GM19238 (cell line): ENCODE data around the gene PGPEP1.
A peak's percentile ranks its signal among the peaks of the same experiment; 100 is the strongest.
"Not testable (repeated sequence)": the region's sequence is repeated elsewhere in the genome, so short reads cannot be mapped to it uniquely, and the experiment has no call there.

Experiments used
- DNase-seq: peaks from one replicate; pipeline ENCODE4 v3.0.0; 2011; ENCODE audit warnings: low spot score; ENCODE audit not compliant: insufficient read length

Gene PGPEP1

DNA sequence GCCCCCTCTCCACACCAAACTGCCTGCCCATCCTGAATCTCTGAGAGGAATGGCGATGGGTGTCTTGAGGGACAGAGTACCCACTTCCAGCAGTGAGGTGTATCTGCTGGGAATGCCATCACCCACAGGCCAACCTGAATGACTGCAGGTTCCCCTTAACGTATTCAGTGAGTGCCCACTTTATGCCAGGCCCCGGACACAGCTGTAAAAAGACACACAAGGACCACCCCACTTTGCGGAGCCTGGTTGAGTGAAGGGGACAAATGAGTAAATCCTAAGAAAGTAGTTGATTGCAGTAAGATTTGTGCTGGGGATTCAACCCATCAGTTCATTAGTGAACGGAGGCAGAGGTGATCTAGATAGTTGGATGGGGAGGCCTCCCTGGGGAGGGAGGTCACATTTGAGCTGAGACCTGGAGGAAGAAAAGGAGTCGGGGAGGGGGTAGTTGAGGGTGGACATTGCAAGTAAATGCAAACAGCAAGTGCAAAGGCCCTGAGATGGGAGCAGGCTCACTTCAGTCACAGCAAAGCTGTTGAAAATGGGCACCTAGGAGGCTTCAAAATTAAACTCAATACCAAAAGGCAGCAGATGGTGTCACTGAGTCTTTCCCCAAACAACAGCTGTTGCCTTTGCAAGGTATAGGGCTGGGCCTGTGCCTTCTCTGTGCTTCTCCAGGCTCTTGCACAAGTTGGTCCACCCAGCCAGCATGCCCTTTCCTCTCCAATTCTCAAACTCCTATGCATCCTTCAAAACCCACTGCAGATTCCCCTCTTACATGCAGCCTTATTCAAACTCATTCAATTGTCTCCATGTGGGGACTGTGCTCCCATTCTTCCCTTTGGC is 49.9 kb downstream of the PGPEP1 start:
- DNase-seq = no peak

DNA sequence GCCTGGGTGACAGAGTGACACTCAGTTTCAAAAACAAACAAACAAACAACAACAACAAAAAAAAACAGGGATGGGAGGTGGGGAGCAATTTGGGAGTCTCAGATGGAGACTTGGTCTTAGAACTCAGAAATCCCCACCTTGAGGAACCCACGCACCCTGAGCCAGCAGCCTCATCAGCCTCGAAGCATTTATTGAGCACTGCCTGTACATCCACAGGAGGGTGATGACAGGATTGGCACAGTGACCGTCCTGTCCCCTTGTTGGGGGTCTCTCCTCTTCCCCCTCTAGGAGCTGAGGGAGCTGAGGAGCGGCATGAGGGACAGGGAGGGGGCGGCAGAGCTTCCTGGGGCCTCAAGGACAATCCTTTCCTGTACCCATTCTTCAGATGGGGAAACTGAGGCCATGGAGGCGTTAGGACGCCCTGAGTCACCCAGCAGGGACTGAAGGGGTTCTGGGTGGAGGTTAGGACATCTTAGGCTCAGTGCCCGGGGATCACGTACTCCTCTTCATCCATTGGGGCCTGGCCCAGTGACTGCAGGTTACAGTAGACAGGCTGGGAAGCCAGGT is 51.2 kb downstream of the PGPEP1 start:
- no peak for DNase-seq

DNA sequence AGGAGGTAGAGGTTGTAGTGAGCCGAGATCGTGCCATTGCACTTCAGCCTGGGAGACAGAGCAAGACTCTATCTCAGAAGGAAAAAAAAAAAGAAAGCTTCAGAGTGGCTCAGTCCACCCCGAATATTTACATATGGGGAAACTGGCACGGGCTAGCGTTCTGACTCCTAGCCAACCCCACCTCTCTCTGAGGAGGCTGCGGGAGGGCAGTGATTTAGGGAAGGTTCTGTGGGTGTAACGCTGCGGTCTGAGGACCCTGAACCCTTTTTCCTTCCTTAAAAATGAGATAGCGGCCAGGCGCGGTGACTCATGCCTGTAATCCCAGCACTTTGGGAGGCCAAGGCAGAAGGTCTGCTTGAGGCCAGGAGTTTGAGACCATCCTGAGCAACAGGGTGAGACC is 52.0 kb downstream of the PGPEP1 start:
- DNase-seq = no peak

DNA sequence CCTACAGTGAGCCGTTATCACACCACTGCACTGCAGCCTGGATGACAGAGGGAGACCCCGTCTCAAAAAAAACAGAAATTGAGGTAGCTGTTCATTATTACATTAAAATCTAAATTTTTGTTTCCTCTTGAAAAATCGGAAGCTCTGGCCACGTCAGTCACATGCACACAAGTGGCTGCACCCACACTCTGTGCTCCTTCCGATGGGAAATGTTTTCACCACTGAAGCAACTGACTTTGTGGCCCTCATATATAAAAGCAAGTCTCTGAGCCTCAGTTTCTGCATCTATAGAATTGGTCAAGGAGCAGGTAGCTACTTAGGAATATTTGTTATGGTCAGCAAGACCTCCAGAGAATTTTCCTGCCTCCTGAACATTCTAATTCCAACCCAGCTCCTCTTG is 52.5 kb downstream of the PGPEP1 start:
- no peak for DNase-seq

DNA sequence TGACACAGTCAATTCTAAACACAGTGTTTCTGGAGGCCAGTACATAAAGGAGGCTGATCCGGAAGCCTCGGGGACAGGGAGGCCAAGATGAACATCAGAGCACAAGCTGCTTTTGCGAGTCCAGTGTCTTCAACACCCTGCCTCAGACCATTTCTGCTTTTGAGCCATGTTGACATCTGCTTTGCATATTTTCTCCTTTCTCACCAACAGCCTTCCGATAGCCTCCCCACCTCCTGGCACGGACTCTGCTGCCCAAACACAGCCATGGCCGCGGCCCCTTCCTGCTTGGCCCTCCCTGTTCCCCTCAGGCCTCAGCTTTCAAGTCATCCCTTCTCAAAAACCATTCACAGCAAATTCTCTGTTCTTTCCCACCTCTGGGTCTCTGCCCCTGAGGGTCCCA is 53.4 kb downstream of the PGPEP1 start:
- DNase-seq = no peak

- no peak for DNase-seq
These were observed 56.3 kb downstream of the PGPEP1 start for GRCh38 chr19:18396471-18397241.

GRCh38 chr19:18397242-18398202 is 57.1 kb downstream of the PGPEP1 start, which contains the start of gene LRRC25:
Gene LRRC25 (minus strand): TSS chr19:18397622. CDS start chr19:18396963, 659 bp downstream.
- DNase-seq = peak; percentile 49

GRCh38 chr19:18399008-18399407 is 58.6 kb downstream of the PGPEP1 start:
- no peak for DNase-seq

GRCh38 chr19:18401580-18402112 is 61.2 kb downstream of the PGPEP1 start:
- DNase-seq = no peak

- DNase-seq = not testable (repeated sequence)
These were observed 62.3 kb downstream of the PGPEP1 start for GRCh38 chr19:18402455-18403248.

DNA sequence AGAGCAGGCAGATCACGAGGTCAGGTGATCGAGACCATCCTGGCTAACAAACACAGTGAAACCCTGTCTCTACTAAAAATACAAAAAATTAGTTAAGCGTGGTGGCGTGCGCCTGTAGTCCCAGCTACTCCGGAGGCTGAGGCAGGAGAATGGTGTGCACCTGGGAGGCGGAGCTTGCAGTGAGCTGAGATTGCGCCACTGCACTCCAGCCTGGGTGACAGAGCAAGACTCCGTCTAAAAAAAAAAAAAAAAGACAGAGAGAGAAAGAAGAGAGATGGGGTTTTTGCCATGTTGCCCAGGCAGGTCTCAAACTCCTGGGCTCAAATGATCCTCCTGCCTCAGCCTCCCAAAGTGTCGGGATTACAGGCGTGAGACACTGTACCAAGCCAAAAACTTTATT is 65.4 kb downstream of the PGPEP1 start:
- not testable (repeated sequence) for DNase-seq

DNA sequence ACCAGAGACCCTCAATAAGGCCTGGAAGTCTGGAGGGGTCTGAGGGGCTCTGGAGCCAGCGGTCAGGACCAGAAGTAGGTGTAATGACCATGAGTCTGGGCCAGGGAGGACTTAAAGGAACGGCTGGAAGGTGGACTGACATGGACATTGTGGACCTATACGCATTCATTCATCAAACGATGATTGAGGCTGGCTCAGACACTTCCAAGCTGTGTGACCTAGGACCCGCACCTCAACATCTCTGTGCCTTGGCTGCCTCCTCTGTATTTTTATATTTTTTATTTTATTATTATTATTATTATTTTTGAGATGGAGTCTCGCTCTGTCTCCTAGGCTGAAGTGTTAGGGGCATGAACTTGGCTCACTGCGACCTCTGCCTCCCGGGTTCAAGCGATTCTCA is 66.4 kb downstream of the PGPEP1 start:
- DNase-seq = no peak

DNA sequence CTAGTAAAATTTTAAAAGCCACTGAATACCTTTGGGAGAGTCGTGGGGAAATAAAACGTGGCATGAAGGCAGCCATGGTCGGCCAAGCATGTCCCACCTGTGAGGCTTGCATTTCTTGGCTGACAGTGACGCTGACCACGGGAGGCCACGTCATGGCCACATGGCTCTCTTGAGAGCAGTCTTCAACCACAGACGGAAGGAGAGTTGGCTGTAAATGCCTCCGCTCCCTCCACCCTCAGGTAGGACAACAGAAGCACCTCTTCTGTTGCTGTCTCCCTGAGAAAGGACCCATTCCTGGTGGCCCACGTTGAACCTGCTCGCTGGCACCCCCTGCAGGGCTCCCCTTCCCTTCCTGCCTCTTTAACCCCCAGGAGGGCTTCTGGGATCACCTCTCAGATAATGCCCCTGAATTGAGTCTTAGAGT is 67.7 kb downstream of the PGPEP1 start:
- no peak for DNase-seq

GRCh38 chr19:18412610-18413239 is 72.3 kb downstream of the PGPEP1 start:
- no peak for DNase-seq

- no peak for DNase-seq
These were observed 74.2 kb downstream of the PGPEP1 start for GRCh38 chr19:18414504-18415177.

DNA sequence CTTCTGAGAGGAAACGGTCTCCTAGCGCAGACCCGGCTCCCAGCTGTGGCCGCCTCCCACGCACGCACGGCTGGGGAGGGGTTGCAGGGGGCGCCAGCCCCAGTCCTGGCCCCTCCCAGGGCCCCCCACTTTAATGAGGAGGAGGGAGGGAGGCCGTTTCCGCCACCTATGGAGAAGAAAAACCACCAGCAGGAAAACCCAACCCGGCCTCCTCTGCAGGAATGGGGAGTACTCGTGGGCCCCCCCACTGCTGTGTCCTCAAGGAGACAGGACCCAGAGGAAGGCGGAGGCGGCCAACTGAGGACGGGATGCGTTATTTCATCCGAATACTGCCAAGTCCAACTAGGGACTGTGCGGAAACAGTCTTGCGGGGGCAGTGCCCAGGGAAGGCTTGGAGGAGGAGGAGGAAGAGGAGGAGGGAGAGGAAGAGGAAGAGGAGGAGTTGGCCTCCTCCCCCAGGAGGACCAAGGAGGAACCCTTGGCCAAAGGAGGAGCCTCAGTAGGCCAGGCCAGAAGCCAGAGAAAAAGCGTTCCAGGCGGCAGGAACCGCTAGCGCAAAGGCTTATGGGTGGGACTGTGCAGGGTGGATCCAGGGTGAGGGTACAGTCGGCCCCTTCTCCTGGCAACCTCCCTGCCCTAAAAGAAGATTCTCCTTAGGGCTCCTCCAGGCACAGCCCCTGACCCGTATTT is 74.9 kb downstream of the PGPEP1 start:
- no peak for DNase-seq

GRCh38 chr19:18416778-18417249 is 76.4 kb downstream of the PGPEP1 start:
- no peak for DNase-seq
